WTC11 (cell line): ENCODE data around the gene FOXI1. TPM values are rescaled to one million over a fixed set of nuclear protein-coding genes. Genes with fewer than 3 reads are reported as not detected.

Experiments
- ATAC-seq: fragments of 200-7000 bp; cut with Tn5 transposase; 2 replicates; pipeline ENCODE4 v1.10.0; 2021; ENCODE audit warnings: mild to moderate bottlenecking, moderate library complexity
- CTCF ChIA-PET: fragments of 300-600 bp; sonication (Branson Sonifier 250); formaldehyde crosslinking; loops from one replicate; lab custom pipeline; 2021; ENCODE audit warnings: antibody characterized with exemption; lab: Charles Lee
- POLR2A ChIA-PET: fragments of 350-600 bp; sonication (Branson Sonifier 250); formaldehyde crosslinking; loops from one replicate; lab custom pipeline; 2021; ENCODE audit warnings: antibody characterized with exemption; lab: Charles Lee
- DNase-seq: peaks from one replicate; pipeline ENCODE4 v3.0.0; 2021; ENCODE audit warnings: low spot score
- H3K27ac Mint-ChIP-seq: 2 replicates; pipeline ENCODE4 v1.8.0; 2021; ENCODE audit warnings: mixed read lengths
- H3K27me3 Mint-ChIP-seq: 2 replicates; pipeline ENCODE4 v1.8.0; 2021; ENCODE audit warnings: low read depth, mild to moderate bottlenecking, moderate library complexity, mixed read lengths
- H3K36me3 Mint-ChIP-seq: 2 replicates; pipeline ENCODE4 v1.8.0; 2021; ENCODE audit warnings: mixed read lengths
- H3K4me1 Mint-ChIP-seq: 2 replicates; pipeline ENCODE4 v1.8.0; 2022; ENCODE audit warnings: mixed read lengths
- H3K4me3 Mint-ChIP-seq: 2 replicates; pipeline ENCODE4 v1.8.0; 2021; ENCODE audit warnings: mild to moderate bottlenecking, moderate library complexity, mixed read lengths
- H3K9me3 Mint-ChIP-seq: 2 replicates; pipeline ENCODE4 v1.8.0; 2021; ENCODE audit warnings: mixed read lengths
- CREB1 ChIP-seq: sonication (generic); formaldehyde crosslinking; IDR thresholded peaks from 2 replicates; pipeline ENCODE4 v1.8.0; 2023; ENCODE audit warnings: mild to moderate bottlenecking, missing genetic modification reagents
- CREM ChIP-seq: sonication (generic); formaldehyde crosslinking; IDR thresholded peaks from 2 replicates; pipeline ENCODE4 v1.8.1; 2022; ENCODE audit warnings: mild to moderate bottlenecking, missing genetic modification reagents, moderate library complexity
- ELF4 ChIP-seq: sonication (generic); formaldehyde crosslinking; IDR thresholded peaks from 2 replicates; pipeline ENCODE4 v1.8.1; 2022; ENCODE audit warnings: low read depth, mild to moderate bottlenecking, moderate library complexity, missing genetic modification reagents
- GABPB1 ChIP-seq: sonication (generic); formaldehyde crosslinking; IDR thresholded peaks from 2 replicates; pipeline ENCODE4 v1.8.1; 2023; ENCODE audit warnings: mild to moderate bottlenecking, missing genetic modification reagents
- GTF2I ChIP-seq: fragments of 250-450 bp; sonication (Bioruptor Pico); conservative IDR thresholded peaks from 2 replicates; pipeline ENCODE4 v1.4.0; 2021; ENCODE audit warnings: mild to moderate bottlenecking
- NFE2L1 ChIP-seq: sonication (generic); formaldehyde crosslinking; IDR thresholded peaks from 2 replicates; pipeline ENCODE4 v1.8.1; 2023; ENCODE audit warnings: missing genetic modification reagents
- RELA ChIP-seq: sonication (generic); formaldehyde crosslinking; IDR thresholded peaks from 2 replicates; pipeline ENCODE4 v1.8.1; 2022; ENCODE audit warnings: missing genetic modification reagents, mild to moderate bottlenecking, borderline replicate concordance
- RORB ChIP-seq: fragments of 250-450 bp; sonication (Bioruptor Pico); IDR thresholded peaks from 2 replicates; pipeline ENCODE4 v1.9.0; 2021; ENCODE audit warnings: mild to moderate bottlenecking
- TEAD4 ChIP-seq: sonication (generic); formaldehyde crosslinking; IDR thresholded peaks from 2 replicates; pipeline ENCODE4 v1.8.0; 2022; ENCODE audit warnings: mild to moderate bottlenecking, missing genetic modification reagents
- ZBTB21 ChIP-seq: sonication (generic); formaldehyde crosslinking; IDR thresholded peaks from 2 replicates; pipeline ENCODE4 v1.8.1; 2023; ENCODE audit warnings: mild to moderate bottlenecking, missing genetic modification reagents, borderline replicate concordance
- ZNF232 ChIP-seq: sonication (generic); formaldehyde crosslinking; IDR thresholded peaks from 2 replicates; pipeline ENCODE4 v1.8.0; 2022; ENCODE audit warnings: mild to moderate bottlenecking, missing genetic modification reagents
- ZNF396 ChIP-seq: fragments of 250-450 bp; sonication (Bioruptor Pico); IDR thresholded peaks from 2 replicates; pipeline ENCODE4 v1.8.0; 2021; ENCODE audit warnings: mild to moderate bottlenecking, moderate library complexity, borderline replicate concordance
- total RNA-seq: library from RNA; stranded (reverse); gene quantifications from 3 replicates; pipeline ENCODE4 v1.2.3, GENCODE V29; 2021
- TF ChIP-seq, protein P1 (sequence below): sonication (generic); formaldehyde crosslinking; IDR thresholded peaks from 2 replicates; pipeline ENCODE4 v1.8.0; 2022; ENCODE audit warnings: mild to moderate bottlenecking, missing genetic modification reagents
- TF ChIP-seq, protein P2 (sequence below): sonication (generic); formaldehyde crosslinking; IDR thresholded peaks from 2 replicates; pipeline ENCODE4 v1.8.1; 2022; ENCODE audit warnings: missing genetic modification reagents, borderline replicate concordance
- TF ChIP-seq, protein P3 (sequence below): sonication (generic); formaldehyde crosslinking; conservative IDR thresholded peaks from 2 replicates; pipeline ENCODE4 v1.8.1; 2022; ENCODE audit warnings: mild to moderate bottlenecking, missing genetic modification reagents
- TF ChIP-seq, protein P4 (sequence below): fragments of 250-450 bp; sonication (Bioruptor Pico); IDR thresholded peaks from 2 replicates; pipeline ENCODE4 v1.9.0; 2021; ENCODE audit warnings: mild to moderate bottlenecking, borderline replicate concordance
- TF ChIP-seq, protein P5 (sequence below): sonication (generic); formaldehyde crosslinking; IDR thresholded peaks from 2 replicates; pipeline ENCODE4 v1.8.1; 2022; ENCODE audit warnings: low read depth, missing genetic modification reagents, borderline replicate concordance
- TF ChIP-seq, protein P6 (sequence below): sonication (generic); formaldehyde crosslinking; IDR thresholded peaks from 2 replicates; pipeline ENCODE4 v1.8.0; 2023; ENCODE audit warnings: missing genetic modification reagents
- TF ChIP-seq, protein P7 (sequence below): sonication (generic); formaldehyde crosslinking; IDR thresholded peaks from 2 replicates; pipeline ENCODE4 v1.8.1; 2023; ENCODE audit warnings: mild to moderate bottlenecking, missing genetic modification reagents, borderline replicate concordance

The FOXI1 gene
- total RNA-seq, 1 experiment from 2014 or later = not detected

DNA sequence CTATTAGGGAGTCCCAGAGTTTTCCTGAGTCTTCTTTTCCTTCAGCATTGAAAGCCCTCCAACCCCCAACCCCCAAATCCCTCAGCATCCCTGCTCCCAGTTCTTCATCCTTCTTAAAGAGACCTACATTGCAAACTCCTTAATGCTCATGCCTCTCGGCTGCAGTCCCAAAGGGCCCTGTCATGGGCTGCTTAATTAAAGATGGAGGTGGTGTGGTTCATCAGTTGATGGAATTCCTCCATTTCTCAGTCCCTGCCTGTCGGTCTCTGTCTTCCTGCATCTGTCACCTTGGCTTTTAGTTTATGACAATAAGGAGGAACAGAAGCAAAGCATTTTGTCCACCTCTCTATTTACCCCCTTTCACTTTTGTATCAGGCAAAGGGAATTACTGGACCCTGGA lies 2.0 kb downstream of the FOXI1 start:
- no peak for DNase-seq
- no peaks in the 10 kb centered on the region for H3K36me3 Mint-ChIP-seq
- H3K4me3 Mint-ChIP-seq = no peak overlapping the region
- H3K9me3 Mint-ChIP-seq = no peaks in the 10 kb centered on the region
- TF ChIP-seq GABPB1 (CRISPR knock-in tag) = no peak
- TF ChIP-seq, protein P1, sequence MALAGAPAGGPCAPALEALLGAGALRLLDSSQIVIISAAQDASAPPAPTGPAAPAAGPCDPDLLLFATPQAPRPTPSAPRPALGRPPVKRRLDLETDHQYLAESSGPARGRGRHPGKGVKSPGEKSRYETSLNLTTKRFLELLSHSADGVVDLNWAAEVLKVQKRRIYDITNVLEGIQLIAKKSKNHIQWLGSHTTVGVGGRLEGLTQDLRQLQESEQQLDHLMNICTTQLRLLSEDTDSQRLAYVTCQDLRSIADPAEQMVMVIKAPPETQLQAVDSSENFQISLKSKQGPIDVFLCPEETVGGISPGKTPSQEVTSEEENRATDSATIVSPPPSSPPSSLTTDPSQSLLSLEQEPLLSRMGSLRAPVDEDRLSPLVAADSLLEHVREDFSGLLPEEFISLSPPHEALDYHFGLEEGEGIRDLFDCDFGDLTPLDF (CRISPR knock-in tag) = no peak
- TF ChIP-seq, protein P2, sequence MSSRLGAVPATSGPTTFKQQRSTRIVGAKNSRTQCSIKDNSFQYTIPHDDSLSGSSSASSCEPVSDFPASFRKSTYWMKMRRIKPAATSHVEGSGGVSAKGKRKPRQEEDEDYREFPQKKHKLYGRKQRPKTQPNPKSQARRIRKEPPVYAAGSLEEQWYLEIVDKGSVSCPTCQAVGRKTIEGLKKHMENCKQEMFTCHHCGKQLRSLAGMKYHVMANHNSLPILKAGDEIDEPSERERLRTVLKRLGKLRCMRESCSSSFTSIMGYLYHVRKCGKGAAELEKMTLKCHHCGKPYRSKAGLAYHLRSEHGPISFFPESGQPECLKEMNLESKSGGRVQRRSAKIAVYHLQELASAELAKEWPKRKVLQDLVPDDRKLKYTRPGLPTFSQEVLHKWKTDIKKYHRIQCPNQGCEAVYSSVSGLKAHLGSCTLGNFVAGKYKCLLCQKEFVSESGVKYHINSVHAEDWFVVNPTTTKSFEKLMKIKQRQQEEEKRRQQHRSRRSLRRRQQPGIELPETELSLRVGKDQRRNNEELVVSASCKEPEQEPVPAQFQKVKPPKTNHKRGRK (CRISPR knock-in tag) = no peak
- TF ChIP-seq, protein P3, sequence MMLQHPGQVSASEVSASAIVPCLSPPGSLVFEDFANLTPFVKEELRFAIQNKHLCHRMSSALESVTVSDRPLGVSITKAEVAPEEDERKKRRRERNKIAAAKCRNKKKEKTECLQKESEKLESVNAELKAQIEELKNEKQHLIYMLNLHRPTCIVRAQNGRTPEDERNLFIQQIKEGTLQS (CRISPR knock-in tag) = no peak
- no peak for TF ChIP-seq GTF2I (CRISPR knock-in tag)
- no peak for TF ChIP-seq CREM
- no peak for TF ChIP-seq NFE2L1 (CRISPR knock-in tag)
- TF ChIP-seq, protein P4, sequence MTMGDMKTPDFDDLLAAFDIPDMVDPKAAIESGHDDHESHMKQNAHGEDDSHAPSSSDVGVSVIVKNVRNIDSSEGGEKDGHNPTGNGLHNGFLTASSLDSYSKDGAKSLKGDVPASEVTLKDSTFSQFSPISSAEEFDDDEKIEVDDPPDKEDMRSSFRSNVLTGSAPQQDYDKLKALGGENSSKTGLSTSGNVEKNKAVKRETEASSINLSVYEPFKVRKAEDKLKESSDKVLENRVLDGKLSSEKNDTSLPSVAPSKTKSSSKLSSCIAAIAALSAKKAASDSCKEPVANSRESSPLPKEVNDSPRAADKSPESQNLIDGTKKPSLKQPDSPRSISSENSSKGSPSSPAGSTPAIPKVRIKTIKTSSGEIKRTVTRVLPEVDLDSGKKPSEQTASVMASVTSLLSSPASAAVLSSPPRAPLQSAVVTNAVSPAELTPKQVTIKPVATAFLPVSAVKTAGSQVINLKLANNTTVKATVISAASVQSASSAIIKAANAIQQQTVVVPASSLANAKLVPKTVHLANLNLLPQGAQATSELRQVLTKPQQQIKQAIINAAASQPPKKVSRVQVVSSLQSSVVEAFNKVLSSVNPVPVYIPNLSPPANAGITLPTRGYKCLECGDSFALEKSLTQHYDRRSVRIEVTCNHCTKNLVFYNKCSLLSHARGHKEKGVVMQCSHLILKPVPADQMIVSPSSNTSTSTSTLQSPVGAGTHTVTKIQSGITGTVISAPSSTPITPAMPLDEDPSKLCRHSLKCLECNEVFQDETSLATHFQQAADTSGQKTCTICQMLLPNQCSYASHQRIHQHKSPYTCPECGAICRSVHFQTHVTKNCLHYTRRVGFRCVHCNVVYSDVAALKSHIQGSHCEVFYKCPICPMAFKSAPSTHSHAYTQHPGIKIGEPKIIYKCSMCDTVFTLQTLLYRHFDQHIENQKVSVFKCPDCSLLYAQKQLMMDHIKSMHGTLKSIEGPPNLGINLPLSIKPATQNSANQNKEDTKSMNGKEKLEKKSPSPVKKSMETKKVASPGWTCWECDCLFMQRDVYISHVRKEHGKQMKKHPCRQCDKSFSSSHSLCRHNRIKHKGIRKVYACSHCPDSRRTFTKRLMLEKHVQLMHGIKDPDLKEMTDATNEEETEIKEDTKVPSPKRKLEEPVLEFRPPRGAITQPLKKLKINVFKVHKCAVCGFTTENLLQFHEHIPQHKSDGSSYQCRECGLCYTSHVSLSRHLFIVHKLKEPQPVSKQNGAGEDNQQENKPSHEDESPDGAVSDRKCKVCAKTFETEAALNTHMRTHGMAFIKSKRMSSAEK (CRISPR knock-in tag) = no peak
- TF ChIP-seq RELA (CRISPR knock-in tag) = no peak
- no peak for TF ChIP-seq ELF4 (CRISPR knock-in tag)
- TF ChIP-seq, protein P5, sequence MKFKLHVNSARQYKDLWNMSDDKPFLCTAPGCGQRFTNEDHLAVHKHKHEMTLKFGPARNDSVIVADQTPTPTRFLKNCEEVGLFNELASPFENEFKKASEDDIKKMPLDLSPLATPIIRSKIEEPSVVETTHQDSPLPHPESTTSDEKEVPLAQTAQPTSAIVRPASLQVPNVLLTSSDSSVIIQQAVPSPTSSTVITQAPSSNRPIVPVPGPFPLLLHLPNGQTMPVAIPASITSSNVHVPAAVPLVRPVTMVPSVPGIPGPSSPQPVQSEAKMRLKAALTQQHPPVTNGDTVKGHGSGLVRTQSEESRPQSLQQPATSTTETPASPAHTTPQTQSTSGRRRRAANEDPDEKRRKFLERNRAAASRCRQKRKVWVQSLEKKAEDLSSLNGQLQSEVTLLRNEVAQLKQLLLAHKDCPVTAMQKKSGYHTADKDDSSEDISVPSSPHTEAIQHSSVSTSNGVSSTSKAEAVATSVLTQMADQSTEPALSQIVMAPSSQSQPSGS (CRISPR knock-in tag) = no peak
- TF ChIP-seq RORB (CRISPR knock-in tag) = no peak
- no peak for TF ChIP-seq ZNF396
- no peak for TF ChIP-seq TEAD4 (CRISPR knock-in tag)
- TF ChIP-seq, all 79 proteins: peak for 0
- CTCF ChIA-PET = interaction anchor here (0.9 to 2.1 kb wide), 2 partner anchors 73 to 108 kb away, joined by 3 to 6 read pairs; no protein-coding TSS in a partner anchor
- H3K4me1 Mint-ChIP-seq = peaks cover 26% of the 10 kb centered on the region
- peaks cover 49% of the 10 kb centered on the region for H3K27me3 Mint-ChIP-seq
- POLR2A ChIA-PET = no interaction called here
- H3K27ac Mint-ChIP-seq = no peak overlapping the region
- ATAC-seq = no peak

DNA sequence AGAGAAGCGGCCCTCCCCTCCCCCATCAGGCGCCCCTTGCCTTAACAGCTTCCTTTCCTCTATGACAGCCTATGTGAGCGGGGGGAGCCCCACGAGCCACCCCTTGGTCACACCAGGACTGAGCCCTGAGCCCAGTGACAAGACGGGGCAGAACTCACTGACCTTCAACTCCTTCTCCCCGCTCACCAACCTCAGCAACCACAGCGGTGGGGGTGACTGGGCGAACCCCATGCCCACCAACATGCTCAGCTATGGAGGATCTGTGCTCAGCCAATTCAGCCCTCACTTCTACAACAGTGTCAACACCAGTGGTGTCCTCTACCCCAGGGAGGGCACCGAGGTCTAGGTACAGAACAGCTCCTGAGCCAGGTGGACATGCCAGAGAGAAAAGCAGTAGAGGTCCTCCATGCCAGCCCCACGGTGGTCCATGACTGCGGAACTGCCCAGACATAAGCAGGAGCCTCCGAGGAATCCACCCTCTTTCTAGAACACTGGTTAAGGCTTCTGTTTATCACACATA lies 2.6 kb downstream of the FOXI1 start:
- TF ChIP-seq, protein P6, sequence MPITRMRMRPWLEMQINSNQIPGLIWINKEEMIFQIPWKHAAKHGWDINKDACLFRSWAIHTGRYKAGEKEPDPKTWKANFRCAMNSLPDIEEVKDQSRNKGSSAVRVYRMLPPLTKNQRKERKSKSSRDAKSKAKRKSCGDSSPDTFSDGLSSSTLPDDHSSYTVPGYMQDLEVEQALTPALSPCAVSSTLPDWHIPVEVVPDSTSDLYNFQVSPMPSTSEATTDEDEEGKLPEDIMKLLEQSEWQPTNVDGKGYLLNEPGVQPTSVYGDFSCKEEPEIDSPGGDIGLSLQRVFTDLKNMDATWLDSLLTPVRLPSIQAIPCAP (CRISPR knock-in tag) = no peak
- TF ChIP-seq, protein P7, sequence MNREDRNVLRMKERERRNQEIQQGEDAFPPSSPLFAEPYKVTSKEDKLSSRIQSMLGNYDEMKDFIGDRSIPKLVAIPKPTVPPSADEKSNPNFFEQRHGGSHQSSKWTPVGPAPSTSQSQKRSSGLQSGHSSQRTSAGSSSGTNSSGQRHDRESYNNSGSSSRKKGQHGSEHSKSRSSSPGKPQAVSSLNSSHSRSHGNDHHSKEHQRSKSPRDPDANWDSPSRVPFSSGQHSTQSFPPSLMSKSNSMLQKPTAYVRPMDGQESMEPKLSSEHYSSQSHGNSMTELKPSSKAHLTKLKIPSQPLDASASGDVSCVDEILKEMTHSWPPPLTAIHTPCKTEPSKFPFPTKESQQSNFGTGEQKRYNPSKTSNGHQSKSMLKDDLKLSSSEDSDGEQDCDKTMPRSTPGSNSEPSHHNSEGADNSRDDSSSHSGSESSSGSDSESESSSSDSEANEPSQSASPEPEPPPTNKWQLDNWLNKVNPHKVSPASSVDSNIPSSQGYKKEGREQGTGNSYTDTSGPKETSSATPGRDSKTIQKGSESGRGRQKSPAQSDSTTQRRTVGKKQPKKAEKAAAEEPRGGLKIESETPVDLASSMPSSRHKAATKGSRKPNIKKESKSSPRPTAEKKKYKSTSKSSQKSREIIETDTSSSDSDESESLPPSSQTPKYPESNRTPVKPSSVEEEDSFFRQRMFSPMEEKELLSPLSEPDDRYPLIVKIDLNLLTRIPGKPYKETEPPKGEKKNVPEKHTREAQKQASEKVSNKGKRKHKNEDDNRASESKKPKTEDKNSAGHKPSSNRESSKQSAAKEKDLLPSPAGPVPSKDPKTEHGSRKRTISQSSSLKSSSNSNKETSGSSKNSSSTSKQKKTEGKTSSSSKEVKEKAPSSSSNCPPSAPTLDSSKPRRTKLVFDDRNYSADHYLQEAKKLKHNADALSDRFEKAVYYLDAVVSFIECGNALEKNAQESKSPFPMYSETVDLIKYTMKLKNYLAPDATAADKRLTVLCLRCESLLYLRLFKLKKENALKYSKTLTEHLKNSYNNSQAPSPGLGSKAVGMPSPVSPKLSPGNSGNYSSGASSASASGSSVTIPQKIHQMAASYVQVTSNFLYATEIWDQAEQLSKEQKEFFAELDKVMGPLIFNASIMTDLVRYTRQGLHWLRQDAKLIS = no peak
- no peak for TF ChIP-seq CREB1 (CRISPR knock-in tag)
- TF ChIP-seq ZNF232 (CRISPR knock-in tag) = no peak
- no peak for TF ChIP-seq ZBTB21 (CRISPR knock-in tag)
- TF ChIP-seq, all 79 proteins: peak for 0
- DNase-seq = no peak
- Mint-ChIP-seq H3K4me3 (no peak overlapping the region), H3K36me3 (no peaks in the 10 kb centered on the region), H3K27me3 (peaks cover 49% of the 10 kb centered on the region), H3K9me3 (no peaks in the 10 kb centered on the region), H3K27ac (no peak overlapping the region), H3K4me1 (peaks cover 33% of the 10 kb centered on the region)
- no peak for ATAC-seq
- CTCF ChIA-PET = interaction anchor here (0.8 to 1.7 kb wide), 3 partner anchors 8 to 76 kb away, joined by 3 to 7 read pairs (median 3); no protein-coding TSS in a partner anchor
- POLR2A ChIA-PET = no interaction called here
